ENCODE measurements around the gene PSEN1. TPM values are rescaled to one million over a fixed set of nuclear protein-coding genes. Genes with fewer than 3 reads are reported as not detected.

The PSEN1 gene
- total and polyA plus RNA-seq, 12 donors, result 15.7 to 83.8 (median 51.2) TPM

DNA sequence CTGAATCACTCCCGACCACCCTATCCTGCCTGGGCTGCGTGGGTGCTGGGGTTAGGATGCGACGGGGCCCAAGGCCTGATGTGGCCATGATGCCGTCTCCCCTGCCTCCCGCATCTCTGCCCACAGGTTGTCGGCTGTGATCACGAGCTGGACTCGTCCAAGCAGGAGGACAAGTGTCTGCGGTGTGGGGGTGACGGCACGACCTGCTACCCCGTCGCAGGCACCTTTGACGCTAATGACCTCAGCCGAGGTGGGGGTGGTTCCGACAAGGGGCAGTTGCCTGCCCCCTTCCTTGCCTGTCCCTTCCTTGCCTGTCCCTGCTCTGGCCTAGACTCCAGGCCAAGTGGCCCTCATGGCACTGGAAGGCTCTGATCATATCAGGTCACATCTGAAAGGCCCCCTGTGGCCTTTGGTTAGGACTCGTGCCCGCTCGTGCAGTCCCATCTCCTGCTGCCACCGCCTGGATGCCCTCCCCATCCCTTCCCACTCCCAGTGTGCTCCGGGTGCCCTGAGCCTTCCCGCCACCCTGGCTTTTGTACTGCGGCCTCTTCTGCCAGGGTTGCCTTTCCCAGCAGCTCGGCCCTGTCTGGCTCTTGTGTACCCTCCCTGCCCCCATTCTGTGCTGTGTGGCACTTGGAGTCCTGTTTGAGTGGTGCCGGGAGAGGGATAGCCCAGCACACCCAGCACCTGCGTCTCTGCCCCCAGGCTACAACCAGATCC is 114.6 kb downstream of the PSEN1 start:
- intact Hi-C loops (cut with DNase I), result no loop called here
- H3K27me3 ChIP-seq, result no peaks in the 10 kb centered on the region
- no peak overlapping the region for H3K27ac ChIP-seq
- H3K4me3 ChIP-seq, result no peak overlapping the region
- TF ChIP-seq, protein P1, sequence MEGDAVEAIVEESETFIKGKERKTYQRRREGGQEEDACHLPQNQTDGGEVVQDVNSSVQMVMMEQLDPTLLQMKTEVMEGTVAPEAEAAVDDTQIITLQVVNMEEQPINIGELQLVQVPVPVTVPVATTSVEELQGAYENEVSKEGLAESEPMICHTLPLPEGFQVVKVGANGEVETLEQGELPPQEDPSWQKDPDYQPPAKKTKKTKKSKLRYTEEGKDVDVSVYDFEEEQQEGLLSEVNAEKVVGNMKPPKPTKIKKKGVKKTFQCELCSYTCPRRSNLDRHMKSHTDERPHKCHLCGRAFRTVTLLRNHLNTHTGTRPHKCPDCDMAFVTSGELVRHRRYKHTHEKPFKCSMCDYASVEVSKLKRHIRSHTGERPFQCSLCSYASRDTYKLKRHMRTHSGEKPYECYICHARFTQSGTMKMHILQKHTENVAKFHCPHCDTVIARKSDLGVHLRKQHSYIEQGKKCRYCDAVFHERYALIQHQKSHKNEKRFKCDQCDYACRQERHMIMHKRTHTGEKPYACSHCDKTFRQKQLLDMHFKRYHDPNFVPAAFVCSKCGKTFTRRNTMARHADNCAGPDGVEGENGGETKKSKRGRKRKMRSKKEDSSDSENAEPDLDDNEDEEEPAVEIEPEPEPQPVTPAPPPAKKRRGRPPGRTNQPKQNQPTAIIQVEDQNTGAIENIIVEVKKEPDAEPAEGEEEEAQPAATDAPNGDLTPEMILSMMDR (IDR thresholded peaks at IDR 0.05), result no peak
- TF ChIP-seq POLR2A (IDR thresholded peaks at IDR 0.05), result no peak
- no peaks in the 10 kb centered on the region for H3K36me3 ChIP-seq (replicated peaks in 1 of 2)
- peaks cover 0 to under 1% of the 10 kb centered on the region in 2 donors for H3K4me1 ChIP-seq (replicated peaks in 1 of 2)
- no peak for DNase-seq
- no peaks in the 10 kb centered on the region for H3K9me3 ChIP-seq (replicated peaks in 1 of 3)
- WGBS, 4 donors, result 87 to 94% (median 91%) methylated on average over 19 to 27 of the region's 27 CpGs

DNA sequence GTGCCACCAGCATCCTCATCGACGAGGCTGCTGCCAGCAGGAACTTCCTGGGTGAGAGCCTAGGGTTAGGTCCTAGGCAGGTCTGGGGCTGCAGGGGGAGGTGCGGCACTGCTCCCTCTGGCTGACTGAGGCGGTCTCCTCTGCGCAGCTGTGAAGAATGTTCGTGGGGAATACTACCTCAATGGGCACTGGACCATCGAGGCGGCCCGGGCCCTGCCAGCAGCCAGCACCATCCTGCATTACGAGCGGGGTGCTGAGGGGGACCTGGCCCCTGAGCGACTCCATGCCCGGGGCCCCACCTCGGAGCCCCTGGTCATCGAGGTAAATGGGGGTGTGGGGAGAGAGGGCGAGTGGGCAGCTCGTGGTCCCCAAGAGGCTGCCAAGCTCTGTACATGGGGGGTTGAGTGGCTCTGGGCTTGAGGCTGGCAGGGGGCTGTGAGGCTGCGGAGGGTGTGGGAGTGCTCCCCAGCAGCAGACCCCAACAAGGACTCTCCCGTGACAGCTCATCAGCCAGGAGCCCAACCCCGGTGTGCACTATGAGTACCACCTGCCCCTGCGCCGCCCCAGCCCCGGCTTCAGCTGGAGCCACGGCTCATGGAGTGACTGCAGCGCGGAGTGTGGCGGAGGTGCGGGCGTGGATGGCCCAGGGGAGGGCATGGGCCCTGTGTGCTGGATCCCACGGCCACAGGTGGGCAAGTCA is 115.4 kb downstream of the PSEN1 start:
- no peak overlapping the region for H3K27ac ChIP-seq
- no peaks in the 10 kb centered on the region for H3K4me1 ChIP-seq (replicated peaks in 1 of 2)
- H3K36me3 ChIP-seq (replicated peaks in 1 of 2), result no peaks in the 10 kb centered on the region
- intact Hi-C loops (cut with DNase I), result no loop called here
- TF ChIP-seq POLR2A (IDR thresholded peaks at IDR 0.05), result no peak
- TF ChIP-seq, protein P1 (IDR thresholded peaks at IDR 0.05), result no peak
- no peak overlapping the region for H3K4me3 ChIP-seq
- H3K9me3 ChIP-seq (replicated peaks in 1 of 3), result no peaks in the 10 kb centered on the region
- no peaks in the 10 kb centered on the region for H3K27me3 ChIP-seq
- WGBS, 4 donors, result 91 to 99% (median 94%) methylated on average over 11 to 30 of the region's 30 CpGs
- no peak for DNase-seq

DNA sequence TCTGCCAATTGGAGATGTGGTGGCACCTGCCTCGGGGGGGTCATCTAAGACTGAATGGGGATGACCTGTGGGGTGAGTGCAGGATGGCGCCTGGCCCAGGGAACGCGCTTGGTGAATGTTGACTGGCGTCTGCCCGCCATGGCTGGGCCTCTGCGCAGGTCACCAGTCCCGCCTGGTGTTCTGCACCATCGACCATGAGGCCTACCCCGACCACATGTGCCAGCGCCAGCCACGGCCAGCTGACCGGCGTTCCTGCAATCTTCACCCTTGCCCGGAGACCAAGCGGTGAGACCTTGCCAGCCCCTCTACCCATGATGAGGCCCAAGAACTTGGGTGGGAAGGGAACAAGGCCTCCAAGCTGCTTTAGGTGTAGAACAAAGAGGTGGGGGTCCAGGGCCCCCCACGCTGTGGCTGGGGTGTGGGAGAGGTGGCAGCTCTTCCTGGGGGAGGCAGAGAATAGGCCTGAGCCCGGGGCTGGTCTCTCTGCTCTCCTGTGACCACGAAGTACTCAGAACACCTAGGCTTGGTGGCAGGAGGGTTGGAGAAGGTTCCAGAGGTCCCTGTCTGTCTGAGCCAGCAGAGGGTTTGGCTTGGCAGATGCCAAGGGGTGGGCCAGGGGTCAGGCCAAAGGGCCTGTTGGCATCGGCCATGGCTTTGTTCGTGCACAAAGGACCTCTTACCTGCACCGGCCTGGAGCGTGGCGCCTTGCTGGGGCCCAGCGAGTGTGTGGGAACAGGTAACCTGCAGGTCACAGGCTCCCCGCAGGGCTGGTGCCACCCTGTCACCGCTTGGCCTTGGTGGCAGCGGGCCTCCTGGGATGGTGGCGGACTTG is 116.4 kb downstream of the PSEN1 start:
- no peak for TF ChIP-seq POLR2A (IDR thresholded peaks at IDR 0.05)
- TF ChIP-seq, protein P1 (IDR thresholded peaks at IDR 0.05), result no peak
- no peaks in the 10 kb centered on the region for H3K36me3 ChIP-seq (replicated peaks in 1 of 2)
- H3K4me3 ChIP-seq, result no peak overlapping the region
- intact Hi-C loops (cut with DNase I), result no loop called here
- WGBS, 4 donors, result 88 to 94% (median 92%) methylated on average over 9 to 29 of the region's 29 CpGs
- no peaks in the 10 kb centered on the region for H3K4me1 ChIP-seq (replicated peaks in 1 of 2)
- no peak for DNase-seq
- H3K27me3 ChIP-seq, result no peaks in the 10 kb centered on the region
- no peak overlapping the region for H3K27ac ChIP-seq
- no peaks in the 10 kb centered on the region for H3K9me3 ChIP-seq (replicated peaks in 1 of 3)

DNA sequence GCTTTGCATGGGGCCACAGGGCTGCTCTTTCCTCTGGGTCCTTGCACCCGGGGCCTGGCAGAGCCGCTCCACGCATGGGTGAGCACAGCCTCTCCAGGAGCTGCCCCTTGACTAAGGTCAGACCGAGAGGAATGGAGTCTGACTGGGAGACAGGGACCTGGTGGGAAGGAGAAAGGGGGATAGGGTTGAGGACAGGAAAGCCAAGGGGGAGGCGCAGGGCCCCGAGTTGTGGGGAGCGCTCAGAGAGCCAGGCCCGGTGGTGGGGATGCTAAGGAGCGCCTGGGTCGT is 117.0 kb downstream of the PSEN1 start:
- DNase-seq, result no peak
- no peaks in the 10 kb centered on the region for H3K9me3 ChIP-seq (replicated peaks in 1 of 3)
- no peaks in the 10 kb centered on the region for H3K27me3 ChIP-seq
- H3K27ac ChIP-seq, result no peak overlapping the region
- H3K4me1 ChIP-seq (replicated peaks in 1 of 2), result no peaks in the 10 kb centered on the region
- TF ChIP-seq POLR2A (IDR thresholded peaks at IDR 0.05), result no peak
- TF ChIP-seq, protein P1 (IDR thresholded peaks at IDR 0.05), result no peak
- WGBS, 4 donors, result 88 to 92% (median 90%) methylated on average over 7 to 10 of the region's 10 CpGs
- intact Hi-C loops (cut with DNase I), result no loop called here
- H3K4me3 ChIP-seq, result no peak overlapping the region
- no peaks in the 10 kb centered on the region for H3K36me3 ChIP-seq (replicated peaks in 1 of 2)
